GM18873 (cell line): ENCODE data around the gene SCT.
A peak's percentile ranks its signal among the peaks of the same experiment; 100 is the strongest.

Source experiments
- ATAC-seq: cut with Tn5 transposase; IDR thresholded peaks from one replicate; pipeline ENCODE4 v1.9.1; 2021; ENCODE audit warnings: mild to moderate bottlenecking, moderate library complexity, moderate number of reproducible peaks; ENCODE audit not compliant: unreplicated experiment, low FRiP score

Gene SCT

DNA sequence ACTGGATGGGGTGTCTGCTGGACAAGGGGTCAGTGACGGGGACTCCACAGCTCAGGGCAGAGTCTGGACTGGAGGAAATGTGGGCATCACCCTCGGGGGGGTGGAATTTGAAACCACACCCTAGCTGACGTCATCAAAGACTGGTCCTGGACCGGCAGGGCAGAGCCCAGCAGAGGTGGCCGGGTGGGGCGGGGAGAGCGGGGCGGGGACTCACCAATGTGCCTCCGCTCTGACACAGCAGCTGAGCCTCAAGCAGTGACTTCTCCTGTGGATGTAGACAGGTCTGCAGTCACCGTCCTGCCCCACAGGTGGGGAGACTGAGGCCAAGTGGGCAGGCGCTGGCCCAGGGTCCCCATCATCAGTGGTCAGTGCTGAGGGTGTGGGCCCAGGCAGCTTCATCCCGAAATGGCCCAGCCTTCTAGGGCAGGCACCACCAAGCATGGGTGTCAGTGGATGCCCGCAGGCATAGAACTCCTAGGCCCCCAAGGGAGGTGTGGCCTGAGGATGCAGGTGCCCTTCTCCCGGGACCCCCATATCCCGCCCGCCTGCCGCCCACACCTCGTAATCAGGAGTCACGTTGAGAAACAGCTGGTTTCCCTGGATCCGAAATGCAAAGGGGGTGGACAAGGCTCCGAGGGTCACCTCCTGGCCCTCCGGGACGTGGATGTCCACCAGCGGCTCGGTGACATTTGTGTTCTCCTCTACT lies 2.8 kb downstream of the SCT start:
- ATAC-seq, result no peak

DNA sequence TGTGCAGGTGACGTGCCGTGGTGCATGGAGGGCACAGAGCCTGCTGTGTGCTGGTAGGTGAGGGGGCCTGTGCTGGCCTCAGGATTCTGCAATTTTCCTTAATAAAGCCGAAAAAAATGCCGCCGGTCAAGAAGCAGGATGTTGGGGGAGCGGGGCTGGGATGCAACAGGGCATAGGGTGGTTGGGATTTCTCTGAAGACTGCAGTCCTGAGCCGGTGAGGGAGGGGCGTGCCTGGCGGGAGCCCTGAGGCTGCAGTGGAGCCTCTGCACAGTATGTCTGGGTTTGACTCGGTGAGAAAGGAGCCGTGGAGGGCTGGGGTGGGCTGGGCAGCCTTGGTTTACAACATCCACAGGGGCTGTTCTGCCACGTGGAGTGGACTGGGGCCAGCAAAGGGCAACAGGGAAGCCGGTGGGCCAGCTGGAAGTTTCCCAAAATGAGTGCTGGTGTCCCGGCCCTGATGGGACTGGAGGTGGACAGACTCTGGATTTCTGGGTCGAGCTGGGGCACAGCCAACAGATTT lies 3.6 kb downstream of the SCT start:
- ATAC-seq, result no peak

DNA sequence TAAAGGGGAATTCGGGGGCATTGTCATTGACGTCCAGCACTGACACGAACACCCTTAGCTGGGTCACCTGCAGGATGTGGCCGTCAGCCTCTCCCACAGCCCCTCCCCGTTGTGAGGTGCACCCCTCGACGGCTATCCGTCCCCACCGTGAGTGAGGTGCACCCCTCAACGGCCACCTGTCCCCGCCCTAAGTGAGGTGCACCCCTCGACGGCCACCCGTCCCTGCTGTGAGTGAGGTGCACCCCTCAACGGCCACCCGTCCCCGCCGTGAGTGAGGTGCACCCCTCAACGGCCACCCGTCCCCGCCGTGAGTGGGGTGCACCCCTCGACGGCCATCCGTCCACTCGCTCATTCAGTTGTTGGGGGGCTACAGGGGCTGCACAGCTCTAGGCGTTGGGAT lies 5.1 kb downstream of the SCT start:
- no peak for ATAC-seq

DNA sequence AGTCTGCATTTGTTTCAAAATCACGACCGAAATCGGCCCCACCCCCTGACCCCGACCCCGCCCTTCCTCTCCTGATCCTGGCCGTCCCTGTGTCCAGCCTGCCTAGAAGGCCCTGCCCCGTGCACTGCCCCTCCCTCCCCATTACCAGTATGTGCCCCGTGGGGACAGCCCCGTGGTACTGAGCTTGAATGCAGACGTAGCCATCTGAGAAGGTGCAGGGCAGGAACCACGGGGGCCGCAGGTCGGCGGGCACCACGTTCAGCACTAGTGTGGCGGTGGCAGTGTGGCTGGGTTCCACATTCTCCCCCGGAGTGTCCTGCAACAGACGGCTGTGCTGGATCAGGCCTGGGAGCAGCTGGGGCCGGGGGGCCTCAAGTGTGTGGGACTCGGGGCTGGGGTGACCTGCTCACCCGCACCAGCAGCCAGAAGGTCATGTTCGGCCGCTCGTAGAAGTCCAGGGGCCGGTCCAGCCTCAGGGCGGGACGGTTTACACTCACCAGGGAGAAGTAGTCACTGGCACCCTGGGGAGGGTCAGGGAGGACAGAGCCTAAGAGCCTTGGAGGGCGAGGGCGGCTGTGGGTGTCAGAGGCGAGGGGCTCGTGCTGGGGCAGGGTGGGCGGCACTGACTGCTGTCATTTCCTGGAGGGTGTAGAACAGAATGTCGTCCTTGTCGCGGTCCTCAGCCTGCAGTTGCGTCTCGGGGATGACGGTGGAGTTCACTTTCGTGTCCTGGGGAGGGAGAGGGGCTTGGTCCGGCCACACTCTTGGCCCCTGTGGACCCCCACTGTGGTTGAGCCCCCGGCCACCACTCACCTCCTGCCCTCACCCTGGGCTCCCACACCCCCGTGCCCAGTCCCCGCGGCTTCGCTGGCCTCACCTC lies 5.8 kb downstream of the SCT start:
- ATAC-seq, result no peak

DNA sequence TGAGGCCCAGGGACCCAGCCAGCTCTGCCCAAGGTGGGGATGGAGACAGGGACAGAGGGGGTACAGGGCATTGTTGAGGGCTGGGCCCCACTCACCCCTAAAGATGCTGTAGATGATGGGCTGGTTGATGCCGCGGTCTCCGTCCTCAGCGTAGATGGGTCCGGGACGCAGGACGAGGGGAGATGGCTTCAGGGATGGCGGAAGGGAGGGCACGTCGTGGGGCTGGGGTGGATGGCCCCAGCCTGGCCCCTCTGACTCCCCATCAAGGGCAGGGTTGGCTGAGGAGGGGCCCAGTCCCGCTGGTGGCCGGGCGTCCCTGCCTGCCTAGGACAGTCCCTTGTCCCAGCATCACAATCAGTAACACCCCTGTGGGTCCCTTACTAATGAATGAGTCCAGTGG lies 6.8 kb downstream of the SCT start:
- ATAC-seq, result no peak

DNA sequence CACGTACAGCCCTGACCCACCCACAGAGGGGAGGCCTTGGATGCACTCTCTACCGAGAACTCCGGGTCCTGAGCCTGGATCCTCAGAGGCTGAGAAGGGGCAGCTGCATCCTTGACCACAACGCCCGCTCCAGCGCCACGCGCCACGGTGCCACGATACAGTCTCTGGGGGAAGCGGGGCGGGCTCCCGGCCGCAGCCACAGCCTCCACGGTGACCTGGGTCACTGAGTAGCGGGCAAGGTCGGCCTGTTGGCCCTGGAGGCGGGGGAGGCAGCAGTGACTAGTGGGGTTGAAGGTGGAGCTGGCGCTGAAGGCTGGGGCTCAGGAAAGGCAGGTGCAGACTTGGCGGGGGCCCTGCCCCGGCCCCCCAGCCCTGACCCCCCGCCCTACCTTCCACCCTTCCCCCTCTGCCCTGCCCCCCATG lies 7.3 kb downstream of the SCT start:
- no peak for ATAC-seq

DNA sequence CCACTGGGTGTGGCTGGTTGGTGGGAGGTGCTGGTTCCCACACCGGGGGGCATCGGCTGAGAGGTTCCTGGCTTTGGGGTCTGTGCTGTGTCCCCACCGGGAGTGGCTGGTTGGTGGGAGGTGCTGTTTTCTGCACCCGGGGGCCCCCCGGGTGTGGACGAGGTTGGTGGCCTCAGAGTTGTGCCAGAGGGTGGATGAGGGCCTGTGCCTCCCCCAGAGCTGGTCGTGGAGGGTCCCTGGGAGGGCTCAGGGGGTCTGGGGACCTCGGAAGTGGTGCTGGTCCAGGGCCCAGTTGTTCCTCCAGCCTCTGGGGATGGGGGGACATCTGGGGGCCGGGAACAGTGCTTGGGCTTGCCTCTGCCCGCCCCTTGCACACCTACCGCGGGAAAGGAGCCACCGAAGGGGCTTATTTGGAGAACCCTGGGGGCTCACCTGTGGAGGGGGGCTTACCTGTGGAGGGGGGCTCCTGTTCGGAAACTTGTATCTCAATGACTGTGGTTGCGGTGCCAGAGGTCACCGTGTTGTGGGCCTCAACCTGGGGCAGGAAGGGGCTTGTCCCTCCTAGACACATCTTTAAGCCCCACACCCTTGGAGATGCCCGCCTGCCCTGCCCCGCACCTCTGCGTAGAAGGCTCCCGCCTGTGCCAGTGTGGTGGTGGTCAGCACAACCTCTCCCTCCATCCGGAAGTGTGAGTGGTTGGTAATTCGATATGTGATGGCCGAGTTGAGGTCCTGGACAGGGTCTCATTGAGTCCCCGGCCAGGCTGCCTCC lies 7.9 kb downstream of the SCT start:
- no peak for ATAC-seq

DNA sequence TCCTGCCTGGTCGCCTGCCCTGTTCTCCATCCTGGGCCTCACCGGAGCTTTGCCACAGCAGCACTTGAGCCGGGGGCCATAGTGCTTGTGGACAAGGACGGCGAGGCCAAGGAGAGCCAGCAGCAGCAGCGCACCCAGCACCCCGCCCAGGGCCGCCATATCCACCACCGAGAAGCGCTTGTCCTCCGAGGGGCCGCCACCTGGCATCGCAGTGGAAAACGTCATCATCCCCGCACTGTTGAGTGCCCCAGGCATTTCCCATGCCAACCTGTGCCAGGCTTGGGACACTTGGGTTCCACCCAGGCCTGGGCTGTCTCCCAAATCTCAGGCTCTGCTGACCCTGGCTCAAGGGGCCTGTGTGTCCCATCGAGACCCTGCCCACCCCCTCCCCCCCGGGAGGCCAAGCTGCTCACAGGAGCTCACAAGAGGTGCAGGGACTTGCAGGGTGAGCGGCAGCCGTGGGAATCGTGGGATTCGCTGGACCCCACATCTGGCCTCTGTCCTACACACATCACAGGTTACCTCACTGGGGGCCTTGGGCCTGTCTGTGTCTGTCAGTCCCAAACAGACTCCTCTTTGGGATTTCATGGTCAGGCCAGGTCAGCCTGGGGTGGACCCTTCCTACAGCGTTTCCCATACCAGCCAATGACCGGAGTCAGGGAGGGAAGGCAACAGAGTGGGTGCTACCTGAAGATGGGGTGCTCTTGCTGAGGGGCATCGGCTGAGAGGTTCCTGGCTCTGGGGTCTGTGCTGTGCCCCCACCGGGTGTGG lies 8.9 kb downstream of the SCT start:
- ATAC-seq, result no peak

DNA sequence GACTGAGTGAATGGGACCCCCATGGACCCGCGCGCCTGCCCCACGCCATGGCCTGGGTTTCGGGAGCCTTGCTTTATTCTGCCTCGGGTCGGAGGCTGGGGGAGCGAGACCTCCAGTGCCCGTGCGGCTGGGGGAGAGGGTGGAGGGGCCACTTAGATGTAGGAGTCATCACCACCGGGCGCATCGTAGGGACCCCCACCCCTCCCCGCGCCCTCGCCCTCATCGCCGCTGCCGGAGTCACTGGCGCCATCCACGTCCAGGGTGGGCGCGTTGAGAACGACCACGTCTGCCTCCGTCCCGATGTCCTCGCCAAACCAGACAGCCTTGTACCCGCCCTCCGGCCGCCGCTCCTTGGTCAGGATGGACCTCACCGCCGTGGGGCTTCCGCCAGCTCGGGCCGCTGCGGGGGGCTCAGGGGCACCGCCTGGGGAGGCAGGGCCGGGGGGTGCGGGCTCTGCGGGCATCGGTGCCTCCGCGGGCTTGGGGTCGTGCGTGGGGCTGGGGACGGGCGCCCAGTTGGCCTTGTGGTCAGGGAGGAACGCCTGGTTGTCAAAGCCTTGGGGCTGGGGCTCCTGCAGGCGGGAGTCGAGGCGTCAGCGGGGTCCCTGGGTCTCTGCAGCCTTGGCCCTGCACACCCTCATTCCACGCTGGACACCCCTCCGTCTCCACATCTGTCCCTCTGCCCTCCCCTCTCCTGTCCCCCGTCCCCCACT lies 9.6 kb downstream of the SCT start:
- no peak for ATAC-seq

DNA sequence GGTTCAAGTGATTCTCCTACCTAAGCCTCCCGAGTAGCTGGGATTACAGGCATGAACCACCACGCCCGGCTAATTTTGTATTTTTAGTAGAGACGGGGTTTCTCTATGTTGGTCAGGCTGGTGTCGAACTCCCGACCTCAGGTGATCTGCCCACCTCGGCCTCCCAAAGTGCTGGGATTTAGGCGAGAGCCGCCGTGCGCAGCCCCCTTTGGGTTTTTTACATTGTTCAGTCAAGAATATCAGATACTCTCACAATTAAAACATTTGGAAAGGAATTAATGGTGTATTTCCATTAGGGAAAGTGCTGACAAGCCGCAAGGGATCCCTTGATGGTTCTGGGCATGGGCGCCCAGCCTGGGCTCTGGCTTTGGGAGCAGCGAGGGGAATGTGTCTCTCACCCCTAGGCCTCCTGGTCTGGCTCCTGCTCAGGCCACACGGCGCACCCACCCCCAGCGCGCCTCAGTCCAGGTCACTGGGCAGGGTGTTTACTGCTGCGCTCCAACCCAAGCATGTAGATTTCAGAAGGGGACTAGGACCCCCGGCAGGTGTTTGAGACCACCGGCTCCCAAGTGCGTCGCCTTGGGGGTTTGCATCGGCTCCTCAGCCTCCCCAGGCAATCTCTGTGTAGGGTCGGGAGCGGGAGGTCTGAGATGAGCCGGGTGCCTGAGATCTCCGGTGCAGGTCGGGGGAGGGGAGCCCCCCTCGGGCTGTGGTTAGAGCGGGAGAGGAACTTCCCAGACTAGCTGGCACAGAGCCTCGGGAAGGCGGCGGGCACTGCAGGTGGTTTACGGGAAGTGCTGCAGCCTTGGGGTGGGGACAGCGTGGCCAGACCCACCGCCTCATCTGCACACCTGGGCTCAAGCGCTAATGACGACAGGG lies 10.4 kb downstream of the SCT start:
- ATAC-seq, result no peak

DNA sequence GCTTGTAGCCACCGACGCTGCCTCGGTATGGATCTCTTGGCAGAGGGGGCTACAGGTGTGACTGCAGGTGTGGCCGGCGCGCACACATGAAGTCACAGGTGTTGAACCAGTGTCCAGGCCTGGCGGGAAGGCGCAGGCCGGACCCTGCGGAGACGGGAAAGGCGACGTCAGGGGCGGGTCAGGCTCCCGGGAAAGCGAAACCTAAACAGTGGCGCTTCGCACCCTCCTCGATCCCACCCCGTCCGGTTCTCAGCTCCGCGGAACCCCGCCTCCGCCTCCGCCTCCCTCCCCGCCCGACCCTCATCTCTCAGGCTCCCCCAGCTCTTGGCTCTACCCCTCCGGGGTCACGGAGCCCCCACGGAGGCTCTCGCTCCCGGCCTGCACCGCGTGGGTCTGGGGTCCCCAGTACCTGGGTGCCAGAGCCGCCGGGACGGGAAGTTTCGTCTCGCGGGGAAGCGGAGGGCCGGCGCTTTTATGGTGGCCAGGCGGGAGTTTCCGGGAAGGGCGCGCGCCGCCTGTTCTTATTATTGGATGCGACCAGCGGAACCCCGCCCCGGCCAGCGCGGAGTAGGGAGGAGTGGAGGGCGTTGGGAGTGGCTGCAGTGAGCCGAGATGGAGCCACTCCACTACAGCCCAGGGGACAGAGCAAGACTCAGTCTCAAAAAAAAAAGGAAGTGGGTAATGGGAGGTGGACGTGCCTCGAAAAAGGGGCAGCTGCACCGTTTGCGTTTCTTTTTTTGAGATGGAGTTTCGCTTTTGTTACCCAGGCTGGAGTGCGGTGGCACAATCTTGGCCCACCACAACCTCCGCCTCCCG lies 11.3 kb downstream of the SCT start, which contains the start of gene IRF7:
Gene IRF7, minus strand, starts transcription at position 447 of the 816 bp plus-strand sequence. CDS start 586 bp downstream, outside the sequence.
- peak; percentile 62 for ATAC-seq

DNA sequence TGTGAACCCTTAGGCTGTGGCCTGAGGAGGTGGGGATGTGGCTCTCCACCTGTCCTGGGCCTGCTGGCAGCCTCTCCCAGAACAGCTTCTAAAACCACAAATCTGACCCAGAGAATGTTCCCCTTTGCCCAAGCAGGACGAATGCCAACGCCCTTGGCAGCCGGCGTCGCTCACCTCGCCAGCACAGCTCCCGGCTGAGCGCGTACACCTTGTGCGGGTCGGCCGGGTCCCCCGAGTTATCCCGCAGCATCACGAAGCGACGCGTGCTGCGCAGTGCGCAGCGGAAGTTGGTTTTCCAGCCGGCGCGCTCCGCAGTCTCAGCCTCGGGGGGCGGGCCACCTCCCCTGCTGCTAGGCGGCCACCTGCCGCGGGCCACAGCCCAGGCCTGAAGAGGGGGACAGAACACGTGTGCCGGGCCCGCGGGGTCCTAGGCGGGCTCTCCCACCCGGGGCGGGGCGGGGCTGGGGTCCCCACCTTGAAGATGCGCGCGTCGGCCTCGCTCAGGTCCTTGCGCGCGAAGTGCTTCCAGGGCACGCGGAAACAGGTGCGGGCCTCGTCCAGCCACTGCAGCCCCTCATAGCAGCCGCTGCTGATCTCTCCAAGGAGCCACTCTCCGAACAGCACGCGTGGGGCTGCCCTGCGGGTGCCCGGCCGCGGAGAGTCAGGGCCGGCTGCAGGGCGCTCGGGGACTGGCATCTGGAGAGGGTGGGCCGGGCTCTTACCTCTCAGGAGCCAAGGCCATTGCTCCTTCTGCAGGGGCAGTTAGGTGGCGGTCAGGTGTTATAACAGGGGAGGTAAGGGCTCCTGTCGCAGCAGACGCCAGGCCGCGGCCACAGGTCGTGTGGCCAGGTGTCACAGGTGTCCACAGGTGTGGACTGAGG lies 12.1 kb downstream of the SCT start:
- ATAC-seq, result peak; percentile 9

DNA sequence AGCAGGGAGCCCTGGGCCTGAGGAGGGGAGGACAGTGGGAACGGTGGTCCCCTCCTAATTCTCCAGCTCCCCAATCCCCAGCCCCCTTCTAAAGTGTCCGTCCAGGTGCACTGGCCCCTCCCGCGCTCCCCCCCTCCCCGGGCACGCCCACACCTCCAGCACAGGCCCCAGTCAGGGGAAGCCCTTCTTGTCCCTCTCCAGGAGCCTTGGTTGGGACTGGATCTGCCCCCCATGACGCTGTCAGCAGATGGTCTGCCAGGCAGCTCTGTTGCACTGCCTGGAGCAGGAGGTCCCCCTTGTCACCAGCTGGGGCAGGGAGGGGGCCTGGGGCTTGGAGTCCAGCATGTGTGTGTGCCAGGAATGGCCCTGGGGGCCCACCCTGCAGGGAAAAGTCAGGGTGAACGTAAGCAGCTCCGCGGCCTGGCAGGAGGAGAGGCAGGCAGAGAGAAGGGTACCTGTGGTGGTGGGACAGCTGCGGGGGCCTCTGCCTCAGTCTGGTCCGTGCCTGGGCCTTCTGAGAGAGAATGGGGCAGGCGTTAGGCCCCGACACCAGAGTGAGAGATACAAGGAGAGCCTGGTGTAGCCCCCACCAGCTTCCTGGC lies 12.9 kb downstream of the SCT start:
- no peak for ATAC-seq

DNA sequence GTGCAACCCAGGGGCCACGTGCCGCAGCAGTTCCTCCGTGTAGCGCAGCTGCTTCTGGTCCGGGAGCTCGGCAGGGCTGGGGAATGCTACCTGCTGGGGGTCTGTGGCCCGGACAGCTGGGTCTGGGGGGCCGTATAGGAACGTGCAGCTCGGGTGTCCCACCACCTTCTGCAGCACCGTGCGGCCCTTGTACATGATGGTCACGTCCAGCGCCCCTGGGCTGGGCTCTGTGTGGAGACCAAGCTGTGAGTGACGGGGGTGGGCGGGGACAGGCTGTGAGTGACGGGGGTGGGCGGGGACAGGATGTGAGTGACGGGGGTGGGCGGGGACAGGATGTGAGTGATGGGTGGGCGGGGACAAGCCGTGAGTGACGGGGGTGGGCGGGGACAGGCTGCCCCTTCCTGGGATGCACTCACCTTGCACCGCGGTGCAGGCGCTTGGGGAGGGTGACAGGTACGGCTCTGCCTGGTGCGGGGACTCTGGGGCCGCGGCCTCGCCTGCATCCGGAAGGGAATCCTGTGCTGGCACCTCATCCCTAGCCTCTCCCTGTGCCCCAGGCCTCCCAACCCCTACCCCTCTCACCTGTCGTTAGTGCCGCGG lies 13.5 kb downstream of the SCT start:
- ATAC-seq, result no peak

DNA sequence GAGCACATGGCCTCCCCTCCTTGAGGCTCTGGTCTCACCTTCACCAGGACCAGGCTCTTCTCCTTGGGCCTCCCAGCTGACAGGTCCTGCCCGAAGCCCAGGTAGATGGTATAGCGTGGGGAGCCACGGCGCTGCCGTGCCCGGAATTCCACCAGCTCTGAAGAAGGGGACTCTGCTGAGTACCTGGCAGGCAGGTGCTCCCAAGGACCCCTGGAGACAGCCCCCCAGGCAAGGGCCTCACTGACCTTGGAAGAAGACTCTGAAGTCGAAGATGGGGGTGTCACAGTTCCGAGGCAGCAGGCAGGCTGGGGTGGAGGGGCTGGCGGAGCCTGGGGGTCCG lies 14.1 kb downstream of the SCT start:
- ATAC-seq, result no peak
